WI38 (cell line): ENCODE results near the gene SH3RF1.

Source experiments
- H3K4me3 ChIP-seq: 2 replicates; pipeline ENCODE4 v1.5.1; 2011; ENCODE audit warnings: low read depth, mild to moderate bottlenecking, control low read depth, low read length
- TF ChIP-seq, protein P1 (sequence below): IDR thresholded peaks from 2 replicates; pipeline ENCODE4 v1.5.1; 2012; ENCODE audit warnings: low read depth, mild to moderate bottlenecking, control low read depth, low read length

The SH3RF1 gene

GRCh38 chr4:169239221-169239905, 31.4 kb downstream of the SH3RF1 start:
- TF ChIP-seq, protein P1, sequence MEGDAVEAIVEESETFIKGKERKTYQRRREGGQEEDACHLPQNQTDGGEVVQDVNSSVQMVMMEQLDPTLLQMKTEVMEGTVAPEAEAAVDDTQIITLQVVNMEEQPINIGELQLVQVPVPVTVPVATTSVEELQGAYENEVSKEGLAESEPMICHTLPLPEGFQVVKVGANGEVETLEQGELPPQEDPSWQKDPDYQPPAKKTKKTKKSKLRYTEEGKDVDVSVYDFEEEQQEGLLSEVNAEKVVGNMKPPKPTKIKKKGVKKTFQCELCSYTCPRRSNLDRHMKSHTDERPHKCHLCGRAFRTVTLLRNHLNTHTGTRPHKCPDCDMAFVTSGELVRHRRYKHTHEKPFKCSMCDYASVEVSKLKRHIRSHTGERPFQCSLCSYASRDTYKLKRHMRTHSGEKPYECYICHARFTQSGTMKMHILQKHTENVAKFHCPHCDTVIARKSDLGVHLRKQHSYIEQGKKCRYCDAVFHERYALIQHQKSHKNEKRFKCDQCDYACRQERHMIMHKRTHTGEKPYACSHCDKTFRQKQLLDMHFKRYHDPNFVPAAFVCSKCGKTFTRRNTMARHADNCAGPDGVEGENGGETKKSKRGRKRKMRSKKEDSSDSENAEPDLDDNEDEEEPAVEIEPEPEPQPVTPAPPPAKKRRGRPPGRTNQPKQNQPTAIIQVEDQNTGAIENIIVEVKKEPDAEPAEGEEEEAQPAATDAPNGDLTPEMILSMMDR = no peak
- H3K4me3 ChIP-seq = no peak overlapping the region

DNA sequence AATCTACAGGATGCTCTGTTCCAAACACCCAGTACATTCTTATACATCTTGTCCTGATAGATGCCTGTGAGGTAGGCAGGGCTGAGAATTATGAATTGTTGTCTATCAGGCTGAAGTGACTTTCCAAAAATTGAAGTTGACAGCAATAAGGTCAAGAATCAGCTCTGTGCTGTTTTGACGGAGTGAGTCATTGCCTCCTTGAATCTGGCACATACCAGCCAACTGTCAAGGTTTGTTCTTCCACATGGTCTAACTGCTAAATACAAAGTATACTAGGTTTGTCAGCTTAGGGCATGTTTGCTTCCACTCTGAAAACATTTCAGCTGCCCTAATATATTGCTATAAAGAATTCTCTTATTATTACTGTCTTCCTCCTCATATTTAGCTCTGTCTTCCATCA, 32.3 kb downstream of the SH3RF1 start:
- no peak overlapping the region for H3K4me3 ChIP-seq
- TF ChIP-seq, protein P1 = no peak

- H3K4me3 ChIP-seq = no peak overlapping the region
- TF ChIP-seq, protein P1 = no peak
Measured at GRCh38 chr4:169236873-169237626, 33.7 kb downstream of the SH3RF1 start.

- TF ChIP-seq, protein P1 = no peak
- H3K4me3 ChIP-seq = no peak overlapping the region
Measured at GRCh38 chr4:169236078-169236477, 34.7 kb downstream of the SH3RF1 start.

- H3K4me3 ChIP-seq = no peak overlapping the region
- TF ChIP-seq, protein P1 = no peak
Measured at GRCh38 chr4:169234137-169234855, 36.5 kb downstream of the SH3RF1 start.

GRCh38 chr4:169233691-169234090, 37.1 kb downstream of the SH3RF1 start:
- H3K4me3 ChIP-seq = no peak overlapping the region
- TF ChIP-seq, protein P1 = no peak
